Fibroblast of skin of left quadriceps (primary cell): ENCODE measurements around the gene NOG.

Experiments used
- DNase-seq, 2 experiments: peaks; one replicate each; pipeline ENCODE4 v3.0.0-alpha.2; 2013; ENCODE audit warnings: low read depth in 2 of 2

The NOG gene

GRCh38 chr17:56593646-56594319 lies at the start of gene NOG:
Gene NOG, plus strand, starts transcription at chr17:56593699. Its CDS starts 525 bp downstream, at chr17:56594224.
- DNase-seq: peak in 1 of 2 experiments; percentile 42

- no peak for DNase-seq
Measured at GRCh38 chr17:56545106-56545505, 48.4 kb upstream of the NOG start.

GRCh38 chr17:56545930-56546329 lies 47.6 kb upstream of the NOG start:
- DNase-seq: no peak

- DNase-seq: no peak
Measured at GRCh38 chr17:56548661-56549060, 44.8 kb upstream of the NOG start.

- no peak for DNase-seq
Measured at GRCh38 chr17:56549501-56549900, 44.0 kb upstream of the NOG start.

- DNase-seq: no peak
Measured at GRCh38 chr17:56557682-56558081, 35.8 kb upstream of the NOG start.

GRCh38 chr17:56558088-56558487 lies 35.4 kb upstream of the NOG start:
- no peak for DNase-seq

- DNase-seq: no peak
Measured at GRCh38 chr17:56570199-56570598, 23.3 kb upstream of the NOG start.

GRCh38 chr17:56571456-56571855 lies 22.0 kb upstream of the NOG start:
- DNase-seq: no peak

GRCh38 chr17:56577190-56577842 lies 16.2 kb upstream of the NOG start:
- no peak for DNase-seq

- no peak for DNase-seq
Measured at GRCh38 chr17:56577843-56578204, 15.7 kb upstream of the NOG start.

- DNase-seq: no peak
Measured at GRCh38 chr17:56581635-56582627, 11.6 kb upstream of the NOG start.

GRCh38 chr17:56583772-56584171 lies 9.7 kb upstream of the NOG start:
- DNase-seq: no peak

GRCh38 chr17:56587298-56587697 lies 6.2 kb upstream of the NOG start:
- DNase-seq: no peak

- peak in 1 of 2 experiments; percentile 43 for DNase-seq
Measured at GRCh38 chr17:56592487-56593085, 913 bp upstream of the NOG start.

- peak in 1 of 2 experiments; percentile 41 for DNase-seq
Measured at GRCh38 chr17:56593086-56593645, 333 bp upstream of the NOG start.

- no peak for DNase-seq
Measured at GRCh38 chr17:56594320-56595107, 1.0 kb downstream of the NOG start.

- DNase-seq: no peak
Measured at GRCh38 chr17:56595108-56595418, 1.6 kb downstream of the NOG start.

- DNase-seq: no peak
Measured at GRCh38 chr17:56595831-56596690, 2.6 kb downstream of the NOG start.
